22Rv1 (cell line): Measurements from ENCODE around the gene BCAS1.

Experiments
- H3K27ac ChIP-seq: fragments of 450-650 bp; 2 replicates; pipeline ENCODE4 v1.5.1; 2017
- ZFX ChIP-seq: fragments of 450-650 bp; IDR thresholded peaks from 2 replicates; pipeline ENCODE4 v1.6.1; 2017; ENCODE audit warnings: antibody characterized with exemption, borderline replicate concordance
- TF ChIP-seq, protein P1 (sequence below): fragments of 450-650 bp; IDR thresholded peaks from 2 replicates; pipeline ENCODE4 v1.5.1; 2017; ENCODE audit warnings: mild to moderate bottlenecking

The BCAS1 gene

DNA sequence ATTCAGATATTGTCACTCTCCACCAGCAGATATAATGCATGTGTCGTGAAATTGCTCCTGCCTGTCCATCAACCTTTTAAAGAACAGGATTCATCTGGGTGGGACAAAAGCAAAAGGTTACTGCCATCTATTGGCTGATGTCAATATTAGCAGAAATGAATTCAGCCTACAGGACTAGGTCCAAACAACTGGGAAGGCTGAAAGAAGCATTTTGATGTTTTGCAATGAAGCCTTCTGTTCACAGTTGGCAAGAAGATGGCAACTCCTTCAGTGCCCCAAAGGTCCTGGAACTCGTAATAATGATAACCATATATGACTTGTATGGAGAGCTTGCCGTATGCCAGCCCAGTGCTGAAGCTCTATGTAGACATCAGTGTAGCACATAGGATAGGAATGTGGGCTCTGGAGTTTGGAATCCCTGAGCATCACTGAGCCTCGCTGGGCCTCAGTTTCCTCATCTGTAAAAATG, 7.5 kb downstream of the BCAS1 start:
- H3K27ac ChIP-seq: no peak overlapping the region
- TF ChIP-seq, protein P1, sequence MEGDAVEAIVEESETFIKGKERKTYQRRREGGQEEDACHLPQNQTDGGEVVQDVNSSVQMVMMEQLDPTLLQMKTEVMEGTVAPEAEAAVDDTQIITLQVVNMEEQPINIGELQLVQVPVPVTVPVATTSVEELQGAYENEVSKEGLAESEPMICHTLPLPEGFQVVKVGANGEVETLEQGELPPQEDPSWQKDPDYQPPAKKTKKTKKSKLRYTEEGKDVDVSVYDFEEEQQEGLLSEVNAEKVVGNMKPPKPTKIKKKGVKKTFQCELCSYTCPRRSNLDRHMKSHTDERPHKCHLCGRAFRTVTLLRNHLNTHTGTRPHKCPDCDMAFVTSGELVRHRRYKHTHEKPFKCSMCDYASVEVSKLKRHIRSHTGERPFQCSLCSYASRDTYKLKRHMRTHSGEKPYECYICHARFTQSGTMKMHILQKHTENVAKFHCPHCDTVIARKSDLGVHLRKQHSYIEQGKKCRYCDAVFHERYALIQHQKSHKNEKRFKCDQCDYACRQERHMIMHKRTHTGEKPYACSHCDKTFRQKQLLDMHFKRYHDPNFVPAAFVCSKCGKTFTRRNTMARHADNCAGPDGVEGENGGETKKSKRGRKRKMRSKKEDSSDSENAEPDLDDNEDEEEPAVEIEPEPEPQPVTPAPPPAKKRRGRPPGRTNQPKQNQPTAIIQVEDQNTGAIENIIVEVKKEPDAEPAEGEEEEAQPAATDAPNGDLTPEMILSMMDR: peak; percentile 83
- no peak for TF ChIP-seq ZFX

DNA sequence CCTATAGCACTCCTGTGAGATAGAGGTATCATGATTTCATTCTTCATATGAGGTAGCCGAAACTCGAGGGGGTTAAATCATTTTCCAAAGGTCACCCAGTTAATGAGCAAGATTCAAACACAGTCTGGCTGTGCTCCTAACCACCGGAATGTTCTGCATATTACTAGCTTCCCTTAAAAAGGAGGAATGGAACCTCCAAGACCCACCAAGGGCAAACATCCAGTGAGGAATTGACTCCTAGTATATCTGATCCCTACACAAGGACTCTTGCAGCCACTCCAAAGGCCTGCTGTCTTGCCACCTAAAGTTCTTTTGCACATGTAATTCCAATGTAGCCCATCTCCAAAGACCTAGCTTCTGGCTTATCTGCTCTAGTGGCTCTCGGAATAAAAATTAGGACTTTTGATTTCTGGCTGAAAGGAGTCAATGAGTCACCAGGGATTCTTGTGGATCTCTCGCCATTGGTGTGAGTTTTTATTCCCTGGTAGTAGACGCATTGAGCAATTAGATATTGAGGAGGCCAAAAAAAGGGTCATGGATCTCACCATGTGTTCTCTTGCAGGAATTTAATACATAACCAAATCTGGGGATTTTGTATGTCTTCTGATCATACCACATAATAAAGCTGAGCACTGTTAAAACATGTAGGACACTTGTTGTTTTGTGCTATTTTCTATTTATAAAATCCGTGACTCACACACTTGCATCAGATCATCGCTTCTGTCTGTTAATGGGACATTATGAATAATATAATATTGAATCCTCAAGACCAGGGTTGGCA, 9.1 kb downstream of the BCAS1 start:
- no peak overlapping the region for H3K27ac ChIP-seq
- no peak for TF ChIP-seq ZFX
- TF ChIP-seq, protein P1: no peak

DNA sequence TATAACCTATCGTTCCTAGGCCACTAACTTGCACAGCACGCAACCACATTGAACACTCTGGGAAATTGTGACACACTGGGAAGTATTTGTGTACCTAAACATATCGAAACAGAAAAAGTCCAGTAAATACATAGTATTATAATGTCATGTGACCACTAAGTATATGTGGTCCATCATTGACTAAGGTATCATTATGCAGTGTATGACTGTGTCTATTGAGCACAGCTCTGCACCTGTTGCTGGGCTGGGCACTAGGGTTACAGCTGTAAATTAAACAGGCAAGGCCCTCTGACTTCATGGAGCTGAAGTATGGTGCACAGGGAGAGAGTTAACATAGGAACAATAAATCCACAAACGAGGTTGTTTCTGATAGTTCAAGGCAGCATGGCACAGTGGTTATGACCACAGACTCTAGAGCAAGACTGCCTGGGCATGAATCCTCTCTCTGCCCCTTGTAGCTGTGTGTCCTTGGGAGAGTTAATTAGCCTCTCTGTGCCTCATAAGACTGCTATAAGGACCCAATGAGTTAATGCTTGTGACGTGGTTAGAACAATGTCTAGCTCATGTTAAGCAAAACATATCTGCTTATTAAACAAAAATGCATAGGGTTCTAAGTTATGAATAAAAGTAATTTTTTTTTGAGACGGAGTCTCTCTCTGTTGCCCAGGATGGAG, 10.6 kb downstream of the BCAS1 start:
- no peak overlapping the region for H3K27ac ChIP-seq

DNA sequence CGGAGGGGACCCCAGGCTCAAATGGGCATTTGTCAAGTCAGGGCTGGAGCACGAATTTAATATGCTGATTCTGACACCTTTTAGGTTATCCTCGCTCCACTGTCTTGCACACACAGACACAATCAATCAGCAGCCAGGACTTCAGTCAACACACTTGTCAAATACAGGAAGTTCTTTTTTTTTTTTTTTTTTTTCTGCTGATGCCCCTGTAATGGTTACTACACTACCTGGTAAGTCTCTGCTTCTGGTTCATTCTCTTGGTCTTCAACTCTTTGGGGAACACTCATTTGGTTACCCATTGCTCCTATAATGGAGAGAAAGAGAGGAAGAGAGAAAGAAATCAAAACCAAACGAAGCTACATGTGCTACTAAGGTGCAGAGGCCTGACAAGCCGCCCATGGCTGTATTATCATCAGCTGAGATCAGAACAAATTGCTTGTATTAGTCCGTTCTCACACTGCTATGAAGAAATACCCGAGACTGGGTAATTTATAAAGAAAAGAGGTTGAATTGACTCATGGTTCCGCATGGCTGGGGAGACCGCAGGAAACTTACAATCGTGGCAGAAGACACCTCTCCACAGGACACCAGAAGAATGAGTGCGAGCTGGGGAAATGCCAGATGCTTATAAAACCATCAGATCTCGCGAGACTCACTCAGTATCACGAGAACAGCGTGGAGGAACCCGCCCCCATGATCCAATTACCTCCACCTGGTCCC, 11.8 kb downstream of the BCAS1 start:
- TF ChIP-seq, protein P1: no peak
- TF ChIP-seq ZFX: no peak
- H3K27ac ChIP-seq: no peak overlapping the region

More for the DNA sequence above, 10.6 kb downstream of the BCAS1 start:
- TF ChIP-seq ZFX: no peak
- TF ChIP-seq, protein P1: no peak

DNA sequence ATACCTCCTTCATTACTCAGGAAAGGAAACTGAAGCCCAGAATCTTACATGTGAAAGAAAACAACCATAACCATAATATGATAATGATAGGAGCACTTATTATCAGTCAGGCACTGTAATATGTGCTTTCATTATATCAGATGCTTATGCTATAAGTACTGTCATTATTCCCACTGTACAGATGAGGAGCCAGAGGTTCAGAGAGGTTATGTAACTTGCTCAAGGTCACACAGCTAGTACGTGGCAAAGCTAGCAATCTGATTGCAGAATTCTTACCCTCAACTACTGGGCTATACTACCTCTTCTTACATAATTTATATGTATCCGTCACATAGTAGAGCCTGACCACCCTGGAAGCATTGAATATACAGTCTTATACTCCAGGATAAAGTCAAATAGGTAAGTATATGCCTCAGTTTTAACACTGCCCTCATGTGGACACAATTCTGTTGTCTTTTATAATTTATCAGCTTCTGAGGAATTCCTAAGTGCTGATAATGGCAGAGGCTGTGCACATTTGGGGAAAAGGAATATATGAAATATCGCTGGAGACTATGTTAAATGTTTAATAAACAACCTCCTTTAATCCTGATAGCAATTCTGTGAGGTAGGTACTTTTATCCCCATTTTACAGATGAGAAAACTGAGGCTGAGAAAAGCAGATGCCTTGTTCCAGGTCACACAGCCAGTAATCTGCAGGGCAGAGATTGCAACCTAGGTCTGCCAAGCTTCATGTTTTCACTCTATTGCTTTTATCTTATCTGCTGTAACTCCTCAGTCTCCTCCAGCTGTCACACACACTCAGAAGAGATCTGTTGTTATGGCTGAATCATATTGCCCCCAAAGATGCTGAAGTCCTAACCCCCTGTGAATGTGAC, 13.4 kb downstream of the BCAS1 start:
- no peak overlapping the region for H3K27ac ChIP-seq
- TF ChIP-seq ZFX: no peak
- TF ChIP-seq, protein P1: 0 out of 2 replicates have a peak, but pooled peaks have one; percentile 8

DNA sequence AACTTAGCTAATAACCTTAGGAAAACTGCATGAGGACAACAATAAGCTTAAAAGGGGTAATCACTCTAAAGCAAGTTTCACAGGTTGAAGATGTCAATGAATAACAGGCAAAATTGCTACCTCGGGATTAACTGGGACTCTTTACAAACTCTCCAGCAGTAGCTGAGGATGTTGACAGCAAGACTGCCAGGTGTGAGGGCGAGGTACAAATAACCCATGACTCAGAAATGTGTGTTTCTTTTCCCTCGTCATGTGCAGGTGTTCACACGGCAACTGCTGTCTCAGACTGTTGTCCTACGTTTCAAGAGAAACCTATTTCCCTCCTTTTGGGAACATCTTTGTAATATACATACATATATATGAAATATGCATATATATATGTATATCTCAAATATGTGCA, 15.9 kb downstream of the BCAS1 start:
- TF ChIP-seq ZFX: no peak
- TF ChIP-seq, protein P1: no peak
- H3K27ac ChIP-seq: no peak overlapping the region
